Tibial nerve (tissue), 4 donors: Measurements from ENCODE around the gene MYO18B.

Experiments
- CTCF ChIP-seq, 5 experiments: fragments of 200-600 bp in 3 of 5; fragments of 450-650 bp in 2 of 5; sonication (generic) in 3 of 5; IDR thresholded peaks; one replicate each; pipeline ENCODE4 v1.5.1; 2016 to 2019; ENCODE audit warnings: antibody characterized with exemption in 5 of 5, mild to moderate bottlenecking in 3 of 5, moderate library complexity in 2 of 5
- EP300 ChIP-seq, 2 donors: sonication (generic); formaldehyde crosslinking; IDR thresholded peaks; one replicate each; pipeline ENCODE4 v1.6.1; 2017; ENCODE audit warnings: antibody characterized with exemption in 2 of 2, mild to moderate bottlenecking in 1 of 2

- TF ChIP-seq CTCF (IDR thresholded peaks at IDR 0.05): no peak
- TF ChIP-seq EP300 (IDR thresholded peaks at IDR 0.05): no peak
Measured at GRCh38 chr22:25969901-25970300, 227.9 kb downstream of the MYO18B start.
